ENCODE measurements around the gene ACSL5.
A peak's percentile ranks its signal among the peaks of the same experiment; 100 is the strongest.

Gene ACSL5

DNA sequence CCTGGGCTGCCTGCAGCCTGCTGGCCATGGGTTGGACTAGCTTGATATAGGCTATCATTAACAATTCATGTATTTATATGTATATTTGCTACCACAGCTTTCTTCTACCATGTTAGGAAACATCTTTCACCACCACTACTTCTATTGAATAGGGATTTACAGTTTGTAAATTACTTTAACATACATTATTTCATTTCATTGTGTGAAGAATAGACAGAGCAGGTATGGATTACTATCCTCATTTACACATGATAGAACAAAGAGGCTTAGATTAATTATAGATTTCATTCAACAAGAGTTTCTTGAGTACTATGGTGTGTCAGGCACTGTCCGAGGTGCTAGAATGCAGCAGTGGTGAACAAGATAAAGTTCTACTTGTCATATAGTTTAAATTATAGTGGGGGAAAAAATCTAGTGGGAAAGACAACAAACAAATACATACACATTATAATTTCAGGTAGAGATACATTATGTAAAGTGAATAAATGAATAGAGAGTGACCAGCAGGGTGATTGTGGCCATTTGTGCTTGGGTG lies 93.7 kb downstream of the ACSL5 start:
- no peak overlapping the region for H3K27ac ChIP-seq
- TF ChIP-seq, protein P1, sequence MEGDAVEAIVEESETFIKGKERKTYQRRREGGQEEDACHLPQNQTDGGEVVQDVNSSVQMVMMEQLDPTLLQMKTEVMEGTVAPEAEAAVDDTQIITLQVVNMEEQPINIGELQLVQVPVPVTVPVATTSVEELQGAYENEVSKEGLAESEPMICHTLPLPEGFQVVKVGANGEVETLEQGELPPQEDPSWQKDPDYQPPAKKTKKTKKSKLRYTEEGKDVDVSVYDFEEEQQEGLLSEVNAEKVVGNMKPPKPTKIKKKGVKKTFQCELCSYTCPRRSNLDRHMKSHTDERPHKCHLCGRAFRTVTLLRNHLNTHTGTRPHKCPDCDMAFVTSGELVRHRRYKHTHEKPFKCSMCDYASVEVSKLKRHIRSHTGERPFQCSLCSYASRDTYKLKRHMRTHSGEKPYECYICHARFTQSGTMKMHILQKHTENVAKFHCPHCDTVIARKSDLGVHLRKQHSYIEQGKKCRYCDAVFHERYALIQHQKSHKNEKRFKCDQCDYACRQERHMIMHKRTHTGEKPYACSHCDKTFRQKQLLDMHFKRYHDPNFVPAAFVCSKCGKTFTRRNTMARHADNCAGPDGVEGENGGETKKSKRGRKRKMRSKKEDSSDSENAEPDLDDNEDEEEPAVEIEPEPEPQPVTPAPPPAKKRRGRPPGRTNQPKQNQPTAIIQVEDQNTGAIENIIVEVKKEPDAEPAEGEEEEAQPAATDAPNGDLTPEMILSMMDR (IDR thresholded peaks at IDR 0.05): no peak
- no peak for TF ChIP-seq ZFX (IDR thresholded peaks at IDR 0.05; ENCODE audit: borderline replicate concordance)

DNA sequence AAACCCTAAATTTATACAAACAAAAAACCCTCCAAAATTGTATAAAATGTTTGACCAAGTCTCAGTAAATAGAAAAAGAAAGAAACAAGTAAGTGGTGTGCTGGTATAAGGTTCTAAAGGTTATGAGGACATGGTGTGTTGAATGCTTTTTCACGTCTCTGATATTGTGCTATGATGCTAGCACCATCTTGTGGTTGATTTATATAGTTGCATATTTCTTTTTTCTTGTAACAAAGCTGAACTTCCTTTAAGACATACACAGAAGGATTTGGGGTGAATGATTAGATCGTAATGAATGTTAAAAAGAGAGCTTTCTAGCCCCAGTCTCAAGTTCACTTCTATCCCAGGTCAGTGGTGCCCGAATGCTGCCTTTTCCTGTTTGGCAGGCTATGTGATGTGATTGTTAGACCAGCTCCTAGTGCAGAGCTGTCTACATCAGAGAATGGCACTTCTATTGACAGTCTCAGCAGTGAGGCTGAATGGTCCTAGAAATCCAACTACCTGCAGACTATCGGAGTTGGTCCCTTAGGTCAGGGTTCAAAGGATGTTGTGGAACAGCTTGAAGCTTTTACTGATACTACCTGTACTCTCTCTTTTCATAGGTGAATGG lies 98.1 kb downstream of the ACSL5 start:
- no peak for TF ChIP-seq ZFX (IDR thresholded peaks at IDR 0.05; ENCODE audit: borderline replicate concordance)
- TF ChIP-seq, protein P1 (IDR thresholded peaks at IDR 0.05): peak; percentile 91
- no peak overlapping the region for H3K27ac ChIP-seq

DNA sequence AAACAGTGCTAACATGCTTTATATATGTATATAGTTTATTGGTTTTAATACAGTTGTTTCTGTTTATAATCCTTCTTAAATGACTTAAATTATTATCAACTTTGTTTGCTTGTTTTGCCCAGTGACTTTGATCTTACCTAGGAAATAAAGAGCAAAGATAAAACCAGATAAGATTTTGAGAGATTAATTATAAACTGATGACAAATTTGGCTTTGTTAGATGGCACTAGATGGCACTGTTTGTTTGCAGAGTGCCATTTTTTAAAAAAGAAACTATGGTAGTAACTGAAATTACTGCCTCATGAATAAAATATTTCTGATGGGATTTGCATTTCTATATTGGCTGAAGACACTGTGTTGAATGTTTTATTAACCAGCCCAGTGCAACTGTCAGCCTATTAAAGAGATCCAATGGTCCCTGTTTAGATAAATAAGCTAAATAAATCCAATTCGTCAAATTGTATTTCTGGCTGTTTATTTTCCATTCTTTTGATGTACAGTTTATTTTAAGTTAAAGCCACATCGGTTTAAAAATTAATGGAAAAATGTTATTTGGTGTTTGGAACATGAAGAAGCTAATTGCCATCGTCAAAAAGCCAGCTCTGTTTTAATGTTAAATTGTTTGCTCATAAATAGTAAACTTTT lies 101.8 kb downstream of the ACSL5 start:
- TF ChIP-seq ZFX (IDR thresholded peaks at IDR 0.05; ENCODE audit: borderline replicate concordance): no peak
- TF ChIP-seq, protein P1 (IDR thresholded peaks at IDR 0.05): peak; percentile 81
- no peak overlapping the region for H3K27ac ChIP-seq

Measured in 22Rv1 (cell line).